Measurements from ENCODE around the gene MYH15. TPM values are rescaled to one million over a fixed set of nuclear protein-coding genes. Genes with fewer than 3 reads are reported as not detected.

The MYH15 gene
- total RNA-seq, 1 donor from 2014 or later = 0.52 TPM

- Histone ChIP-seq H3K4me1 (ENCODE audit: control insufficient read depth in 3 of 3, insufficient read depth in 3 of 3, low read length in 3 of 3) (no peaks in the 10 kb centered on the region), H3K9me3 (ENCODE audit: control insufficient read depth in 3 of 3, low read length in 3 of 3) (no peaks in the 10 kb centered on the region), H3K9ac (ENCODE audit: low read depth in 1 of 3, low read length in 3 of 3) (no peak overlapping the region), H3K27me3 (ENCODE audit: control insufficient read depth in 3 of 3, insufficient read depth in 3 of 3, low read length in 3 of 3) (no peaks in the 10 kb centered on the region), H3K27ac (ENCODE audit: low read depth, low read length) (no peak overlapping the region), H3K36me3 (ENCODE audit: control insufficient read depth in 3 of 3, insufficient read depth in 3 of 3, low read length in 3 of 3) (no peaks in the 10 kb centered on the region), H3K4me3 (ENCODE audit: low read length in 3 of 3) (no peak overlapping the region)
Observed at GRCh38 chr3:108437439-108437838, 73.0 kb downstream of the MYH15 start.

DNA sequence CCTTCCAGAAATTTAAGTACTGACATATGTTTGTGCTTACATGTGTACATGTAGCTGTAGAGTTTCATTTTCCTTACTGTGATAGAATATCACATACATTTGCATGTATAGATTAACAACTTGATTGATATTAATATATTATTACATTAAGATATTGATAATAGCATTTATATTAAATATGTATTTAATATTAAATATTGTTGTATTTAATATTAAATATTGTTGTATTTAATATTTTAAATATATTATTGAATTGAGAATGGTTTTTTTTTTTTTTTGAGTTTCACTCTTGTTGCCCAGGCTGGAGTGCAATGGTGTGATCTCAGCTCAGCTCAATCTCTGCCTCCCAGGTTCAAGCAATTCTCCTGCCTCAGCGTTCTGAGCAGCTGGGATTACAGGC, 76.5 kb downstream of the MYH15 start:
- Histone ChIP-seq H3K27ac (ENCODE audit: low read depth, low read length) (no peak overlapping the region), H3K9ac (ENCODE audit: low read depth in 1 of 3, low read length in 3 of 3) (no peak overlapping the region), H3K4me3 (ENCODE audit: low read length in 3 of 3) (no peak overlapping the region)

GRCh38 chr3:108432431-108432830, 78.0 kb downstream of the MYH15 start:
- no peaks in the 10 kb centered on the region for H3K36me3 ChIP-seq (ENCODE audit: control insufficient read depth in 3 of 3, insufficient read depth in 3 of 3, low read length in 3 of 3)
- no peaks in the 10 kb centered on the region for H3K27me3 ChIP-seq (ENCODE audit: control insufficient read depth in 3 of 3, insufficient read depth in 3 of 3, low read length in 3 of 3)
- no peak overlapping the region for H3K27ac ChIP-seq (ENCODE audit: low read depth, low read length)
- no peak overlapping the region for H3K9ac ChIP-seq (ENCODE audit: low read depth in 1 of 3, low read length in 3 of 3)
- H3K4me1 ChIP-seq (ENCODE audit: control insufficient read depth in 3 of 3, insufficient read depth in 3 of 3, low read length in 3 of 3) = no peaks in the 10 kb centered on the region
- H3K4me3 ChIP-seq (ENCODE audit: low read length in 3 of 3) = no peak overlapping the region
- no peaks in the 10 kb centered on the region for H3K9me3 ChIP-seq (ENCODE audit: control insufficient read depth in 3 of 3, low read length in 3 of 3)

More for the DNA sequence above, 76.5 kb downstream of the MYH15 start:
- no peaks in the 10 kb centered on the region for H3K9me3 ChIP-seq (ENCODE audit: control insufficient read depth in 3 of 3, low read length in 3 of 3)
- H3K27me3 ChIP-seq (ENCODE audit: control insufficient read depth in 3 of 3, insufficient read depth in 3 of 3, low read length in 3 of 3) = no peaks in the 10 kb centered on the region
- H3K36me3 ChIP-seq (ENCODE audit: control insufficient read depth in 3 of 3, insufficient read depth in 3 of 3, low read length in 3 of 3) = no peaks in the 10 kb centered on the region
- H3K4me1 ChIP-seq (ENCODE audit: control insufficient read depth in 3 of 3, insufficient read depth in 3 of 3, low read length in 3 of 3) = no peaks in the 10 kb centered on the region

DNA sequence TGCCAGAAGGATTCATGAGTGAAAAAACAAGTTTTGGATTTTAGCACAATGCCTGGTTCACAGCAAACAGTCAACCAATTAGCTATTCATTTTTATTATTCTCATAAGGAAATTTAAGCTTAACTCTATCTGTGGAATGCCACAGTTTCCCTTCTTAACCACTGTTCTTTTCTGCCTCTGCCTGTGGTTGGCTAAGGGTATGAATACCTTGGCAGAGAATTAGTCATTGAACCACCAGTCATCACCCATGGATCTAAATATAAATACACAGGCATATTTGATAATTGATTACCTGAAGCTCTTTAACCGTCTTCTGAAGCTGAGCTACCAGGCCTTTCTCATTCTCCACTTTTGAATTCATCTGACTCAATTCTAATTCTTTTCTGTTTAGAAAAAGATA, 79.9 kb downstream of the MYH15 start:
- H3K27ac ChIP-seq (ENCODE audit: low read depth, low read length) = no peak overlapping the region
- no peak overlapping the region for H3K9ac ChIP-seq (ENCODE audit: low read depth in 1 of 3, low read length in 3 of 3)
- H3K9me3 ChIP-seq (ENCODE audit: control insufficient read depth in 3 of 3, low read length in 3 of 3) = no peaks in the 10 kb centered on the region
- no peaks in the 10 kb centered on the region for H3K27me3 ChIP-seq (ENCODE audit: control insufficient read depth in 3 of 3, insufficient read depth in 3 of 3, low read length in 3 of 3)
- H3K4me1 ChIP-seq (ENCODE audit: control insufficient read depth in 3 of 3, insufficient read depth in 3 of 3, low read length in 3 of 3) = no peaks in the 10 kb centered on the region
- H3K4me3 ChIP-seq (ENCODE audit: low read length in 3 of 3) = no peak overlapping the region
- H3K36me3 ChIP-seq (ENCODE audit: control insufficient read depth in 3 of 3, insufficient read depth in 3 of 3, low read length in 3 of 3) = no peaks in the 10 kb centered on the region

DNA sequence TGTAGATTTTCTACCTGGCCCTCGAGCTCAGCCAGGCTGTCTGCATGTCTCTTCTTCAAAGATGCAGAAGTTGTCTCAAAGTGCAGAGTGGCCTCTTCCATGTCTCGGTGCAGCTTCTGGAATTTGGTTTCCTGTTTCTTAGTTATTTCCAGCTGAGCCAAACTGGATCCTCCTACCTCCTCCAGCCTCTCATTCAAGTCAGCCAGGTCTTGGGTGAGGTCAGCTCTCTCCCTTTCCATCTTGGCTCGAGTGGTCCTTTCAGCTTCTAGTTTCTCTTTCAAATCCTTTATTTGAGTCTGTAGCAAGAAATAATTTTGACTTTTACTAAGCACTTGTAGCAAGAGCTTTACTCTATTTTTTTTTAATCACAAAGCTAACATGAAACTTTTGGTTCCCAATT, 81.8 kb downstream of the MYH15 start:
- H3K36me3 ChIP-seq (ENCODE audit: control insufficient read depth in 3 of 3, insufficient read depth in 3 of 3, low read length in 3 of 3) = no peaks in the 10 kb centered on the region
- no peak overlapping the region for H3K27ac ChIP-seq (ENCODE audit: low read depth, low read length)
- no peaks in the 10 kb centered on the region for H3K27me3 ChIP-seq (ENCODE audit: control insufficient read depth in 3 of 3, insufficient read depth in 3 of 3, low read length in 3 of 3)
- H3K9ac ChIP-seq (ENCODE audit: low read depth in 1 of 3, low read length in 3 of 3) = no peak overlapping the region
- no peaks in the 10 kb centered on the region for H3K9me3 ChIP-seq (ENCODE audit: control insufficient read depth in 3 of 3, low read length in 3 of 3)
- H3K4me3 ChIP-seq (ENCODE audit: low read length in 3 of 3) = no peak overlapping the region
- H3K4me1 ChIP-seq (ENCODE audit: control insufficient read depth in 3 of 3, insufficient read depth in 3 of 3, low read length in 3 of 3) = no peaks in the 10 kb centered on the region

- Histone ChIP-seq H3K4me1 (ENCODE audit: control insufficient read depth in 3 of 3, insufficient read depth in 3 of 3, low read length in 3 of 3) (no peaks in the 10 kb centered on the region), H3K9me3 (ENCODE audit: control insufficient read depth in 3 of 3, low read length in 3 of 3) (no peaks in the 10 kb centered on the region), H3K9ac (ENCODE audit: low read depth in 1 of 3, low read length in 3 of 3) (no peak overlapping the region), H3K27ac (ENCODE audit: low read depth, low read length) (no peak overlapping the region), H3K27me3 (ENCODE audit: control insufficient read depth in 3 of 3, insufficient read depth in 3 of 3, low read length in 3 of 3) (no peaks in the 10 kb centered on the region), H3K36me3 (ENCODE audit: control insufficient read depth in 3 of 3, insufficient read depth in 3 of 3, low read length in 3 of 3) (no peaks in the 10 kb centered on the region), H3K4me3 (ENCODE audit: low read length in 3 of 3) (no peak overlapping the region)
Observed at GRCh38 chr3:108420926-108421325, 89.5 kb downstream of the MYH15 start.

DNA sequence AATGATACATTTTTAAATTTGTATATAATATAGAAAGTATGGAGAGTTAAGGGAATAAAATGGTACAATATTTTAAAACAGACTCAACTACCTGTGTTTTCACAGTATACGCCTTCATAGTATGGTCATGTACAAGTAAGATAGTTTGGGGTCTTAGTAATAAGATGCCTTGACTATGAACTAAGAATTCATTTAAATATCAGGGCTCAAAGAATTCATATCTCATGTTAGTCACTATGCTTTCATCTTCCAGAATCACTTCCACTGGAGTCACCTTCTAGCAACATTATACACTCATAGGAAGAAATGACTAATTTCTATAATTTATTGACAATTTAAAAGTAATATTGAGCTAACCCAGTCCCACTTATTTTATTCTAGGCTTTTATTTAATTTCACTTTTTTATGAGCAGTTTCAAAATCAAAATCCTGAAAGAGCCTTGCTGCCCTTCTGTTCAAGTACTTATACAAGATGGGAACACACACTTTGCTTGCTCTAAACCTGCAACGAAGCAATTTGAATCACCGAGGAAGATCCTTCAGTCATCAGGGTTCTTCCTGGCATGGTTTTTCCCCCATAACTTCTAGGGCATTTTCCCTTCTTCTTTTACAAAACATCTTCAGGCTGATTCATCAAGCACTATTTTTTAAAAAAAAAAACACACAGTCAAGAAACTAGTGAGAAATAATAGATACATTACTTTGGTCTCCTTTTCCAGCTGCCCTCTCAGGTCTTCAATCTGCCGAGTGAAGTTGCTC, 94.1 kb downstream of the MYH15 start:
- H3K9ac ChIP-seq (ENCODE audit: low read depth in 1 of 3, low read length in 3 of 3) = no peak overlapping the region
- H3K4me3 ChIP-seq (ENCODE audit: low read length in 3 of 3) = no peak overlapping the region
- H3K27me3 ChIP-seq (ENCODE audit: control insufficient read depth in 3 of 3, insufficient read depth in 3 of 3, low read length in 3 of 3) = no peaks in the 10 kb centered on the region
- no peaks in the 10 kb centered on the region for H3K36me3 ChIP-seq (ENCODE audit: control insufficient read depth in 3 of 3, insufficient read depth in 3 of 3, low read length in 3 of 3)
- H3K9me3 ChIP-seq (ENCODE audit: control insufficient read depth in 3 of 3, low read length in 3 of 3) = no peaks in the 10 kb centered on the region
- H3K4me1 ChIP-seq (ENCODE audit: control insufficient read depth in 3 of 3, insufficient read depth in 3 of 3, low read length in 3 of 3) = peaks cover 0 to under 1% (median 0%) of the 10 kb centered on the region in 3 donors
- H3K27ac ChIP-seq (ENCODE audit: low read depth, low read length) = no peak overlapping the region

GRCh38 chr3:108415661-108416060, 94.7 kb downstream of the MYH15 start:
- Histone ChIP-seq H3K9ac (ENCODE audit: low read depth in 1 of 3, low read length in 3 of 3) (no peak overlapping the region), H3K4me3 (ENCODE audit: low read length in 3 of 3) (no peak overlapping the region), H3K9me3 (ENCODE audit: control insufficient read depth in 3 of 3, low read length in 3 of 3) (no peaks in the 10 kb centered on the region), H3K27ac (ENCODE audit: low read depth, low read length) (no peak overlapping the region), H3K27me3 (ENCODE audit: control insufficient read depth in 3 of 3, insufficient read depth in 3 of 3, low read length in 3 of 3) (no peaks in the 10 kb centered on the region), H3K4me1 (ENCODE audit: control insufficient read depth in 3 of 3, insufficient read depth in 3 of 3, low read length in 3 of 3) (peaks cover 0 to 3% (median 0%) of the 10 kb centered on the region in 3 donors), H3K36me3 (ENCODE audit: control insufficient read depth in 3 of 3, insufficient read depth in 3 of 3, low read length in 3 of 3) (no peaks in the 10 kb centered on the region)

- Histone ChIP-seq H3K9me3 (ENCODE audit: control insufficient read depth in 3 of 3, low read length in 3 of 3) (no peaks in the 10 kb centered on the region), H3K4me1 (ENCODE audit: control insufficient read depth in 3 of 3, insufficient read depth in 3 of 3, low read length in 3 of 3) (peaks cover 0 to 3% (median 0%) of the 10 kb centered on the region in 3 donors)
Observed at GRCh38 chr3:108414007-108414406, 96.4 kb downstream of the MYH15 start.

DNA sequence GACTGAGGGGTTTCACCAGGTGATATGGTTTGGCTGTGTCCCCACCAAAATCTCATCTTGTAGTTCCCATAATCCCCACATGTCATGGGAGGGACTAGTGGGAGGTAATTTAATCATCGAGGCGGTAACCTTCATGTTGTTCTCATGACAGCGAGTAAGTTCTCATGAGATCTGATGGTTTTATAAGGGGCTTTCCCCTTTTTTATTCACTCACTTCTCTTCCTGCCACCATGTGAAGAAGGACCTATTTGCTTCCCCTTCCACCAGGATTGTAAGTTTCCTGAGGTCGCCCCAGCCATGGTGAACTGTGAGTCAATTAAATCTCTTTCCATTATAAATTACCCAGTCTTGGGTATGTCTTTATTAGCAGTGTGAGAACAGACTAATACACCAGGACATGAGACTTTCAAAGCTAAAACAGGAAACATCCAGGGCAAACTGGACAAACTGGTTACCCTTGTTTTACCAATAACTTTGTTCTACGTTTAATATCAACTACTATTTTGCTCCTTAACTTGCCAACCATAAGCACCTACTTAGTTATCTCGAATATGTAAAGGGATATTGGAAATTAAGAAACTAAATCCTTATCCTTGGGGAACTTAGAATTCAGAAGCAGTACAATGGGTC, 98.2 kb downstream of the MYH15 start:
- Histone ChIP-seq H3K9ac (ENCODE audit: low read depth in 1 of 3, low read length in 3 of 3) (no peak overlapping the region), H3K4me1 (ENCODE audit: control insufficient read depth in 3 of 3, insufficient read depth in 3 of 3, low read length in 3 of 3) (peaks cover 0 to 3% (median 0%) of the 10 kb centered on the region in 3 donors), H3K4me3 (ENCODE audit: low read length in 3 of 3) (no peak overlapping the region), H3K36me3 (ENCODE audit: control insufficient read depth in 3 of 3, insufficient read depth in 3 of 3, low read length in 3 of 3) (no peaks in the 10 kb centered on the region), H3K27ac (ENCODE audit: low read depth, low read length) (no peak overlapping the region), H3K27me3 (ENCODE audit: control insufficient read depth in 3 of 3, insufficient read depth in 3 of 3, low read length in 3 of 3) (no peaks in the 10 kb centered on the region), H3K9me3 (ENCODE audit: control insufficient read depth in 3 of 3, low read length in 3 of 3) (no peaks in the 10 kb centered on the region)

More at GRCh38 chr3:108414007-108414406, 96.4 kb downstream of the MYH15 start:
- H3K4me3 ChIP-seq (ENCODE audit: low read length in 3 of 3) = no peak overlapping the region
- H3K9ac ChIP-seq (ENCODE audit: low read depth in 1 of 3, low read length in 3 of 3) = no peak overlapping the region
- H3K36me3 ChIP-seq (ENCODE audit: control insufficient read depth in 3 of 3, insufficient read depth in 3 of 3, low read length in 3 of 3) = no peaks in the 10 kb centered on the region
- H3K27me3 ChIP-seq (ENCODE audit: control insufficient read depth in 3 of 3, insufficient read depth in 3 of 3, low read length in 3 of 3) = no peaks in the 10 kb centered on the region
- no peak overlapping the region for H3K27ac ChIP-seq (ENCODE audit: low read depth, low read length)

Measured in skeletal muscle tissue (tissue), 4 donors.